ENCODE data around the gene KRTAP5-4.

DNA sequence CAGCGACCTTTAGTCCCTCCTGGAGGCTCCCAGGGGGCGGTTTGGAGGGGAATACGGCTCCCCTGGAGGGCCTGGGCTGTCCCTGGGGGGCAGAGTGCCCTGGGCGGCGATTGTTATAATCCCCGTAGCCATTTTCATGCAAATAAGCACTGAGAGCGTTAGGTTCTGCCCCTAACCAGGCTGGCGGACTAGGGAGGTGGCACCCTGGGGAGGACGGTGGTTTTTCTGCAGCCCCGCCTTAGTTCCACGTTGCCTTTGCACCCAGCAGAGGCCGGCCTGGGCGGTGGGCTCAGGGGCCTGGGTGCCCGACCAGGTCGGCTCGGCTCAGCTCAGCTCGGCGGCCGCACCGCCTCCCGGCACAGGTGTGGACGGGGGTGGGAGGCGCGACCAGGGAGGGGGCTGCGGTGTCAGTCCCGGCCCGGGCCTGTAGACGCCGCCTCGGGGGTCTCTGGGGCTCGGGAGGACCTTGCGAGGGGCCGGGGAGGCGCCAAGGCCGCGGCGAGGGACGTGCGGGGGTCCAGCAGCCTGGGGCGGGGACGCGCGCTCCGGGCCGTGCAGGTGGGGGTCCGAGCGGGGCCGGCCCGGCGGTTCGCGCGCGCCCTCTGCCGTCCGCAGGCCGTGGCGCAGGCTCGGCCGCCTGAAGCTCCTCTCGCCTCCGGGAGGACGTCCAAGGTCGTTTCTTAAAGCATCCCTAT, 47.6 kb downstream of the KRTAP5-4 start:
- TF ChIP-seq, protein P1, sequence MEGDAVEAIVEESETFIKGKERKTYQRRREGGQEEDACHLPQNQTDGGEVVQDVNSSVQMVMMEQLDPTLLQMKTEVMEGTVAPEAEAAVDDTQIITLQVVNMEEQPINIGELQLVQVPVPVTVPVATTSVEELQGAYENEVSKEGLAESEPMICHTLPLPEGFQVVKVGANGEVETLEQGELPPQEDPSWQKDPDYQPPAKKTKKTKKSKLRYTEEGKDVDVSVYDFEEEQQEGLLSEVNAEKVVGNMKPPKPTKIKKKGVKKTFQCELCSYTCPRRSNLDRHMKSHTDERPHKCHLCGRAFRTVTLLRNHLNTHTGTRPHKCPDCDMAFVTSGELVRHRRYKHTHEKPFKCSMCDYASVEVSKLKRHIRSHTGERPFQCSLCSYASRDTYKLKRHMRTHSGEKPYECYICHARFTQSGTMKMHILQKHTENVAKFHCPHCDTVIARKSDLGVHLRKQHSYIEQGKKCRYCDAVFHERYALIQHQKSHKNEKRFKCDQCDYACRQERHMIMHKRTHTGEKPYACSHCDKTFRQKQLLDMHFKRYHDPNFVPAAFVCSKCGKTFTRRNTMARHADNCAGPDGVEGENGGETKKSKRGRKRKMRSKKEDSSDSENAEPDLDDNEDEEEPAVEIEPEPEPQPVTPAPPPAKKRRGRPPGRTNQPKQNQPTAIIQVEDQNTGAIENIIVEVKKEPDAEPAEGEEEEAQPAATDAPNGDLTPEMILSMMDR (IDR thresholded peaks at IDR 0.05) = peak; percentile 100
- TF ChIP-seq TCF7L2 (IDR thresholded peaks at IDR 0.05; ENCODE audit: low read depth, low read length) (no peak), POLR2AphosphoS5 (IDR thresholded peaks at IDR 0.05; ENCODE audit: low read depth, low read length) (no peak), SIN3A (IDR thresholded peaks at IDR 0.05; ENCODE audit: borderline replicate concordance, insufficient read depth, low read depth, low read length) (no peak)
